Body of pancreas (tissue), 4 donors: ENCODE measurements around the gene PRDM15.

Experiments used
- CTCF ChIP-seq, 7 experiments: fragments of 450-650 bp in 4 of 7; fragments of 200-600 bp in 3 of 7; sonication (generic) in 3 of 7; IDR thresholded peaks; one replicate each; pipeline ENCODE4 v1.5.1; 2016 to 2019; ENCODE audit warnings: antibody characterized with exemption in 7 of 7
- POLR2A ChIP-seq, 3 donors: fragments of 450-650 bp; IDR thresholded peaks; one replicate each; pipeline ENCODE4 v1.6.1; 2016; ENCODE audit warnings: antibody characterized with exemption in 3 of 3, mild to moderate bottlenecking in 2 of 3

GRCh38 chr21:41833497-41834115, 45.5 kb downstream of the PRDM15 start:
- TF ChIP-seq CTCF (IDR thresholded peaks at IDR 0.05), result no peak
- no peak for TF ChIP-seq POLR2A (IDR thresholded peaks at IDR 0.05)
